Keratinocyte (primary cell): ENCODE results near the gene ALDOA.

ENCODE experiments used
- CTCF ChIP-seq, 3 experiments: IDR thresholded peaks in 1 of 3; conservative IDR thresholded peaks in 1 of 3; optimal IDR thresholded peaks in 1 of 3; 2 replicates in 2 of 3; 3 replicates in 1 of 3; pipeline versions ENCODE3 to v1.5.1; 2011; ENCODE audit warnings: low read length in 3 of 3, mild to moderate bottlenecking in 3 of 3, moderate library complexity in 2 of 3, control low read depth in 1 of 3, inconsistent platforms in 1 of 3; ENCODE audit not compliant: insufficient read depth in 2 of 3; ENCODE audit errors: extremely low read depth in 1 of 3
- EZH2 ChIP-seq: IDR thresholded peaks from one replicate; pipeline ENCODE4 v1.6.1; 2012; ENCODE audit warnings: inconsistent platforms, mild to moderate bottlenecking, low read length, moderate library complexity

DNA sequence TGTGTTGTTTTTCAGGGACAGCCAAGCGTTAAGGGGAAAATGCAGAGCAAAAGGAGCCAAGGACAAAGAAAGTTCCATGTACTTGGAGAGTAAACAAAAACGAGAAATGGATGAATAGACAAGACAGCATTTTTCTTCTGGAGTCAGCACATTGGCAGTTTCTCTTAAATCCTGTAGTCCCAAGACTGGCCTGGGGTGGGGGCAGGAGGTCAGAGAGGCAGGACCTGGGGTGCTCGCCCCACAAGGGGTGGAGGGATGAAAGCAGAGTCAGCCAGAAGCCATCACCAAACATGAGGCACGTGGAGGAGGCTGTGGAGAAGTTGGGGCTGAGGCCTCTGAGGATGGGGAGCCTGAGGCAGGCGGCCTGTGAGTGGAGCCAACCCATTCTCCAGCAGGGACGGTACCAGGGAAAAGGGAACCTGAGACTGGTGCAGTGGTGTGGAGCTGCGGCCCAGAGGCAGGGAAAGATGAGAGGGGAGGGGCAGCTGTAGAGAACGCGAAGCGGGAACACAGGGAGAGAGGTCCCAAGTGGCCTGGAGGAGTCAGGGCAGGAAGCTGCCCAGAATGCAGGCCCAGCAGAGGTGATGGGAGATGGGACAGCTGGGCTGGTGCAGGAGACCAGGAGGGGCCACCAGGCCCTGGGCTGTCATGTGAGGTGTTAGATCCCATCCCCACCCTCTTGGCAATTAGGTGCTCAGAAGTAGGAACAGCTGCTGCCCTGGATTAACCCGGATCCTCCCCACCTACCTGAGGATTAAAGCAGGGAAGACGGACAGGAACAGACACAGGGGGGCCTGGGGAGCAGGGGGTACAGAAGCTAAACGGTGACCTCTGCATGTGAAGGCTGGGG lies 37.7 kb upstream of the ALDOA start:
- TF ChIP-seq EZH2 (peak; percentile 1), CTCF (optimal IDR thresholded peaks at IDR 0.05 in 1 of 3, IDR thresholded peaks at IDR 0.05 in 1 of 3, conservative IDR thresholded peaks at IDR 0.05 in 1 of 3; ENCODE audit: extremely low read depth in 1 of 3, insufficient read depth in 2 of 3, low read length in 3 of 3) (no peak)
